ENCODE data around the gene PPTC7. TPM values are rescaled to one million over a fixed set of nuclear protein-coding genes. Genes with fewer than 3 reads are reported as not detected.

PPTC7 gene
- total RNA-seq, 2 experiments from 2014 or later, result 53.8 to 54.8 TPM

DNA sequence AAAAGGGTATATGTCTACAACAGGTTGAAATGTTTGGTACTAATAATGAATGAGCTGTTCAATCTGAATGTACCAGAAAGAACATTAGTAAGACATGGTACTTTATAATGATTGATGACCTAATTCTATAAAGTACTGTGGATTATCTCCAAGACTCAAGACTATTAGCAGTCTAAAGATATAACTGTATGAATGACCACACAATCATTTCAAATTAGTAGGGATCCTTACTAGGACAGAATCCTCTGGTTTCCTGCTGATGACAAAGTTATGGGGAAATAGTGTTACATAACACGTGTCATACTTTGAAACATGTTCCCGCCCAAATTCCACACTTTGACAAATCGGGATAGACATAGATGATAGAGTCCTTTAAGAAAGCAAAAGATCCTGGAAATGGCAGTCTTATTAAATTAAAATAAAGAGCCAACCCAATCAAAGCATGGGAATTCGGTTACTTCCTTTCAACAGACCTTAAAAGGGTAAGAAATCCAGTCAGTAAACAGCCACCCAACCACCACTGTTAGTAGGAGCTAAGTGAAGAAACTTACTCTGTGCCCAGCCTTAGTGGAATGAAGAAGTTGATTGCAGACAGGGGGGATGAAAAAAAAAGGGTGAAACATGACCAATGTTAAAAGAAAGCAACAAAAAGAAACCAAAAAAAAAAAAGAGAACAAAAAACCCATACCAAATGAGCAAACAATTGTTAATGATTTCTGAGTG lies 84.0 kb downstream of the PPTC7 start:
- no peaks in the 10 kb centered on the region for H3K27me3 Mint-ChIP-seq
- Histone ChIP-seq H3K4me1 (ENCODE audit: insufficient read depth, low read length) (peaks cover 24% of the 10 kb centered on the region), H3K27me3 (ENCODE audit: control insufficient read depth in 1 of 2, insufficient read depth in 2 of 2, low read length in 2 of 2) (no peaks in the 10 kb centered on the region), H3K4me3 (ENCODE audit: low read length) (no peak overlapping the region), H3K36me3 (ENCODE audit: insufficient read depth, low read length) (peaks cover 24% of the 10 kb centered on the region), H3K27ac (ENCODE audit: low read depth in 1 of 2, low read length in 2 of 2) (no peak overlapping the region), H3K9me3 (ENCODE audit: control insufficient read depth in 1 of 2, insufficient read depth in 1 of 2, low read length in 2 of 2) (no peaks in the 10 kb centered on the region)
- intact Hi-C loops (cut with DNase I, micrococcal nuclease), result no loop called here
- peak overlapping the region; percentile 81 for H3K4me3 Mint-ChIP-seq
- ChIA-PET POLR2A (interaction anchor here (0.6 to 3.8 kb wide), 3 partner anchors 31 to 49 kb away, joined by 3 to 115 read pairs (median 3); partner anchors contain the start of genes ARPC3, FAM216A and GPN3), CTCF (interaction anchor here (0.7 to 6.2 kb wide), 6 partner anchors 30 to 389 kb away, joined by 3 to 48 read pairs (median 9); partner anchors contain the start of genes ARPC3, FAM216A and GPN3)
- no peaks in the 10 kb centered on the region for H3K9me3 Mint-ChIP-seq
- peak overlapping the region; percentile 90 for H3K27ac Mint-ChIP-seq
- TF ChIP-seq, protein P1, sequence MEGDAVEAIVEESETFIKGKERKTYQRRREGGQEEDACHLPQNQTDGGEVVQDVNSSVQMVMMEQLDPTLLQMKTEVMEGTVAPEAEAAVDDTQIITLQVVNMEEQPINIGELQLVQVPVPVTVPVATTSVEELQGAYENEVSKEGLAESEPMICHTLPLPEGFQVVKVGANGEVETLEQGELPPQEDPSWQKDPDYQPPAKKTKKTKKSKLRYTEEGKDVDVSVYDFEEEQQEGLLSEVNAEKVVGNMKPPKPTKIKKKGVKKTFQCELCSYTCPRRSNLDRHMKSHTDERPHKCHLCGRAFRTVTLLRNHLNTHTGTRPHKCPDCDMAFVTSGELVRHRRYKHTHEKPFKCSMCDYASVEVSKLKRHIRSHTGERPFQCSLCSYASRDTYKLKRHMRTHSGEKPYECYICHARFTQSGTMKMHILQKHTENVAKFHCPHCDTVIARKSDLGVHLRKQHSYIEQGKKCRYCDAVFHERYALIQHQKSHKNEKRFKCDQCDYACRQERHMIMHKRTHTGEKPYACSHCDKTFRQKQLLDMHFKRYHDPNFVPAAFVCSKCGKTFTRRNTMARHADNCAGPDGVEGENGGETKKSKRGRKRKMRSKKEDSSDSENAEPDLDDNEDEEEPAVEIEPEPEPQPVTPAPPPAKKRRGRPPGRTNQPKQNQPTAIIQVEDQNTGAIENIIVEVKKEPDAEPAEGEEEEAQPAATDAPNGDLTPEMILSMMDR (IDR thresholded peaks at IDR 0.05), result no peak
- peaks cover 39% of the 10 kb centered on the region for H3K4me1 Mint-ChIP-seq (ENCODE audit: low read depth)
- peaks cover 35% of the 10 kb centered on the region for H3K36me3 Mint-ChIP-seq (ENCODE audit: low read depth)
- DNase-seq, result peak in 2 of 14 experiments; percentile 12 to 14
- no peak for ATAC-seq (ENCODE audit: poor library complexity)

Other genes starting within 250 kb of the PPTC7 start
- gene ANAPC7, start 179.6 kb downstream of the PPTC7 start, total RNA-seq, result 10 to 100 TPM; 16.4 to 18.2 TPM
- gene ARPC3, start 133.0 kb downstream of the PPTC7 start, total RNA-seq, result 100 to 1,000 TPM; 120 to 124 TPM
- gene GPN3, start 115.1 kb downstream of the PPTC7 start, total RNA-seq, result 1 to 10 TPM; 2.7 to 2.8 TPM
- 1 to 10 TPM; 5.5 to 7.4 TPM for gene FAM216A, start 114.5 kb downstream of the PPTC7 start, total RNA-seq
- 10 to 100 TPM; 62.5 to 64.9 TPM for gene VPS29, start 81.2 kb downstream of the PPTC7 start, total RNA-seq
- gene RAD9B, start 81.0 kb downstream of the PPTC7 start, total RNA-seq, result under 1 TPM; 0.31 to 0.63 TPM
- gene TCTN1, start 30.8 kb upstream of the PPTC7 start, total RNA-seq, result 1 to 10 TPM; 5.0 to 5.5 TPM
- gene HVCN1, start 105.8 kb upstream of the PPTC7 start, total RNA-seq, result 1 to 10 TPM; 3.9 to 4.1 TPM
- 100 to 1,000 TPM; 146 to 150 TPM for gene PPP1CC, start 159.6 kb upstream of the PPTC7 start, total RNA-seq

Data from CD4-positive, alpha-beta T cell (primary cell).